PC-9 (cell line): ENCODE measurements around the gene FUBP1.

Source experiments
- CTCF ChIP-seq: fragments of 200-600 bp; sonication (generic); conservative IDR thresholded peaks from 2 replicates; pipeline ENCODE4 v1.6.1; 2017; ENCODE audit warnings: mixed run types, antibody characterized with exemption, mild to moderate bottlenecking, moderate library complexity
- EZH2 ChIP-seq: fragments of 200-600 bp; sonication (generic); IDR thresholded peaks from 2 replicates; pipeline ENCODE4 v1.8.0; 2017; ENCODE audit warnings: antibody characterized with exemption, low read depth

DNA sequence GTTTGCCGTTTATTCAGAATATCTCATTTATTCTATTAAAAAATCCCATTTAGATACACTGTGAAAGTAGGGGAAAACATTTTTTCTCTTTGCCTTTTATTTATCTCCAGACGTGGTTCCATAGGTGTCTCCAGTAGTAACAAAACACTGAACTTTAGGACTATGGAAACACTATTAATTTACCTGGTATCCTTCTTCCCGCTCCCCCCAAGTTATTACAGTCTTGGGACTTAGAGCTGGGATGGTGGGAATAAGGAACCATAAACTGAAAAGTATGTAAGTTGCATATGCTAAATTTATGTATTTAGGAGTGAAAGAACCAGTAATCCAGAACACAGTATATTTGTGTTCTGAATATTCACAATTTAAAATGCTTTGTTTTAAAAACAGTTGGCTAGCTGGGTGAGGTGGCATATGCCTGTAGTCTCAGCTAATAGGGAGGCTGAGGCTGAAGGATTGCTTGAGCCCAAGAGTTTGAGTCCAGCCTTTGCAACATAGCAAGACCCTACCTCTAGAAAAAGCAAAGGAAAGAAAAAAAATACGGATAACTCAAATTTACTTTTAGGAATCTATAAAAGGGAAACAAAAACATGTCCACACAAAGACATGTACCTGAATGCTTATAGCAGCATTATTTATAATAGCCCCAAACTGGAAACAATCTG is 28.9 kb upstream of the FUBP1 start:
- TF ChIP-seq CTCF (no peak), EZH2 (no peak)
